Hepatocyte (in vitro differentiated cells): ENCODE data around the gene CAPN13. TPM values are rescaled to one million over a fixed set of nuclear protein-coding genes. Genes with fewer than 3 reads are reported as not detected.

Source experiments
- DNase-seq: peaks from one replicate; pipeline ENCODE4 v3.0.0-alpha.2; 2016; ENCODE audit warnings: low spot score
- H2AFZ ChIP-seq: fragments of 200-600 bp; sonication (generic); 2 replicates; pipeline ENCODE4 v1.6.0; 2016; ENCODE audit warnings: antibody characterized with exemption, mild to moderate bottlenecking
- H3K27ac ChIP-seq: fragments of 200-600 bp; sonication (generic); 2 replicates; pipeline ENCODE4 v1.5.1; 2016; ENCODE audit warnings: mild to moderate bottlenecking
- H3K27me3 ChIP-seq: fragments of 200-600 bp; sonication (generic); 2 replicates; pipeline ENCODE4 v1.6.1; 2016
- H3K36me3 ChIP-seq: fragments of 200-600 bp; sonication (generic); replicated peaks from 2 replicates; pipeline ENCODE4 v1.5.1; 2016; ENCODE audit warnings: low read depth; ENCODE audit not compliant: insufficient read depth
- H3K4me1 ChIP-seq: fragments of 200-600 bp; sonication (generic); 2 replicates; pipeline ENCODE4 v1.5.1; 2016; ENCODE audit warnings: mild to moderate bottlenecking, moderate library complexity; ENCODE audit not compliant: insufficient read depth
- H3K4me2 ChIP-seq: fragments of 200-600 bp; sonication (generic); 2 replicates; pipeline ENCODE4 v1.6.0; 2016
- H3K4me3 ChIP-seq: fragments of 200-600 bp; sonication (generic); 2 replicates; pipeline ENCODE4 v1.5.1; 2016; ENCODE audit warnings: mild to moderate bottlenecking
- H3K79me2 ChIP-seq: fragments of 200-600 bp; sonication (generic); 2 replicates; pipeline ENCODE4 v1.6.0; 2017; ENCODE audit warnings: mild to moderate bottlenecking
- H3K9me2 ChIP-seq: fragments of 200-600 bp; sonication (generic); replicated peaks from 2 replicates; pipeline ENCODE4 v1.6.0; 2017; ENCODE audit warnings: mild to moderate bottlenecking; ENCODE audit not compliant: insufficient read depth
- H3K9me3 ChIP-seq: fragments of 200-600 bp; sonication (generic); 2 replicates; pipeline ENCODE4 v1.5.1; 2016; ENCODE audit warnings: low read depth, mild to moderate bottlenecking
- H4K20me1 ChIP-seq: fragments of 200-600 bp; sonication (generic); 2 replicates; pipeline ENCODE4 v1.6.0; 2016; ENCODE audit warnings: mild to moderate bottlenecking; ENCODE audit not compliant: insufficient read depth, poor library complexity, severe bottlenecking
- CTCF ChIP-seq: fragments of 200-600 bp; sonication (generic); IDR thresholded peaks from 2 replicates; pipeline ENCODE4 v1.5.1; 2016; ENCODE audit warnings: antibody characterized with exemption, mild to moderate bottlenecking; ENCODE audit not compliant: poor library complexity
- EZH2 ChIP-seq: fragments of 200-600 bp; sonication (generic); IDR thresholded peaks from 2 replicates; pipeline ENCODE4 v1.6.1; 2016; ENCODE audit warnings: antibody characterized with exemption, mild to moderate bottlenecking, borderline replicate concordance
- EZH2phosphoT487 ChIP-seq: fragments of 200-600 bp; sonication (generic); IDR thresholded peaks from one replicate; pipeline ENCODE4 v1.6.1; 2018; ENCODE audit warnings: antibody characterized with exemption, mild to moderate bottlenecking, low read depth, moderate library complexity; ENCODE audit not compliant: unreplicated experiment, severe bottlenecking
- WGBS: methylation state at CpG from one replicate; pipeline ENCODE4 v1.1.6; 2016; ENCODE audit warnings: low lambda C conversion rate; ENCODE audit errors: missing lambda C conversion rate; 5-methylcytosine and 5-hydroxymethylcytosine counted together
- polyA plus RNA-seq: library from polyadenylated mRNA; unstranded; fragments of >200 nt; fragmentation: Nextera tagmentation; extraction: Ambion mirVana; gene quantifications from 2 replicates; pipeline ENCODE4 v1.2.1, GENCODE V29; 2016
- total RNA-seq: library from RNA; depleted of rRNA; stranded (reverse); fragments of >200 nt; gene quantifications from 2 replicates; pipeline ENCODE4 v1.2.3, GENCODE V29; 2014

Gene CAPN13
- total and polyA plus RNA-seq, 2 experiments from 2014 or later, result 5.9 to 6.0 TPM

GRCh38 chr2:30729031-30729430 is 78.2 kb downstream of the CAPN13 start:
- H3K4me3 ChIP-seq, result no peak overlapping the region
- H3K4me1 ChIP-seq, result no peaks in the 10 kb centered on the region
- no peaks in the 10 kb centered on the region for H3K9me3 ChIP-seq
- H2AFZ ChIP-seq, result no peak overlapping the region
- WGBS, result 88% methylated on average over 5 of the region's 5 CpGs
- no peaks in the 10 kb centered on the region for H3K9me2 ChIP-seq
- no peaks in the 10 kb centered on the region for H4K20me1 ChIP-seq
- TF ChIP-seq EZH2phosphoT487 (no peak), CTCF (no peak), EZH2 (no peak)
- H3K27ac ChIP-seq, result no peak overlapping the region
- DNase-seq, result no peak
- H3K4me2 ChIP-seq, result no peak overlapping the region
- H3K79me2 ChIP-seq, result no peaks in the 10 kb centered on the region
- peaks cover 2% of the 10 kb centered on the region for H3K27me3 ChIP-seq
- H3K36me3 ChIP-seq, result no peaks in the 10 kb centered on the region

- Histone ChIP-seq H2AFZ (no peak overlapping the region), H3K4me3 (no peak overlapping the region), H3K4me1 (peaks cover 4% of the 10 kb centered on the region), H3K79me2 (no peaks in the 10 kb centered on the region), H4K20me1 (no peaks in the 10 kb centered on the region), H3K9me3 (no peaks in the 10 kb centered on the region), H3K36me3 (no peaks in the 10 kb centered on the region), H3K27me3 (peaks cover 2% of the 10 kb centered on the region), H3K9me2 (no peaks in the 10 kb centered on the region), H3K27ac (no peak overlapping the region), H3K4me2 (no peak overlapping the region)
- WGBS, result 87% methylated on average over 4 of the region's 4 CpGs
- TF ChIP-seq CTCF (no peak), EZH2 (no peak), EZH2phosphoT487 (no peak)
- no peak for DNase-seq
Observed at GRCh38 chr2:30722936-30723725, 84.1 kb downstream of the CAPN13 start.

- peak; percentile 31 for DNase-seq
- H3K27me3 ChIP-seq, result peaks cover 2% of the 10 kb centered on the region
- no peaks in the 10 kb centered on the region for H3K36me3 ChIP-seq
- H3K27ac ChIP-seq, result no peak overlapping the region
- H2AFZ ChIP-seq, result no peak overlapping the region
- no peaks in the 10 kb centered on the region for H3K9me3 ChIP-seq
- no peaks in the 10 kb centered on the region for H3K9me2 ChIP-seq
- TF ChIP-seq EZH2phosphoT487 (no peak), CTCF (no peak), EZH2 (no peak)
- no peaks in the 10 kb centered on the region for H3K79me2 ChIP-seq
- H3K4me2 ChIP-seq, result no peak overlapping the region
- 89% methylated on average over 6 of the region's 6 CpGs for WGBS
- no peak overlapping the region for H3K4me3 ChIP-seq
- peaks cover 5% of the 10 kb centered on the region for H3K4me1 ChIP-seq
- H4K20me1 ChIP-seq, result no peaks in the 10 kb centered on the region
Observed at GRCh38 chr2:30721668-30722647, 85.3 kb downstream of the CAPN13 start.
